Measurements from ENCODE around the gene STK11.

DNA sequence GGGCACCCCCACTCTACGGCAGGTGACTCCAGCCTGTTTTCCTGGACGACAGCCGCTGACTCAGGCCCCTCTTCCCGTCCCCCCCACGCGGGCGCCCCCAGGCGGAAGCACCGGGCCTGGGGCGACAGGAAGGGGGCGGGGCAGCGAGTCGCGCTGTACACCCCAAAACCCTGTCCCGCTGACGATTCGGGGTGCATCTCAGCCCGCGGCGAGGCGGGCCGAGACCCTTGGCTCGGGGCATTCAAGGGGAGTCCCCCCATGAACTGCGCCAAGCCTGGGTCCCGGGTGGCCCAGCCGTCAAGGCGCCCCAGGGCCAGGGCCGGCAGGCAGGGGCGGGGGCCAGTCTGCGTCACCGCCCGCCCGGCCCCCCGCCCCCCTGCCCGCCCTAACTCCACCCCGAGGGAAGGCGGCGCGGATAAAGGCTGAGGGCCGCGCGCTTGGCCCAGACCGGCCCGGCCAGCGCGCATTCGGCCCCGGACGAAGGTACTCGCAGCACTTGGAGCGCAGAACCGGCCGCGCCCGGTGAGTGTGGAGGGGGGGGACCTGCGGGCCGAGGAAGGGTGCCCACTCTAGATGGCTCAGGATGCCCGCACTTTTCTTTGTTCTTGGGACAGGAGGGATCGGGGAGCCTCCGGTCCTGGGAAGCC lies 42.7 kb downstream of the STK11 start, which contains the start of gene MIDN:
- peak; percentile 99 for TF ChIP-seq POLR2AphosphoS5 (IDR thresholded peaks at IDR 0.05; ENCODE audit: insufficient read depth, low read depth, low read length)
- TF ChIP-seq CTCF (IDR thresholded peaks at IDR 0.05; ENCODE audit: extremely low read depth in 1 of 2, insufficient read depth in 1 of 2, low read depth in 1 of 2, low read length in 2 of 2) = peak; percentile 8 to 42
- peak; percentile 99 for TF ChIP-seq POLR2A (IDR thresholded peaks at IDR 0.05; ENCODE audit: low read depth, low read length)
- TF ChIP-seq FOS (IDR thresholded peaks at IDR 0.05; ENCODE audit: borderline replicate concordance, insufficient read depth, low read length) = peak; percentile 91
- no peak for TF ChIP-seq JUN (IDR thresholded peaks at IDR 0.05; ENCODE audit: borderline replicate concordance, insufficient read depth, insufficient read length, low read depth)
